ENCODE data around the gene HPD. TPM values are rescaled to one million over a fixed set of nuclear protein-coding genes. Genes with fewer than 3 reads are reported as not detected.

Gene HPD
- total RNA-seq, 1 experiment from 2014 or later: not detected

DNA sequence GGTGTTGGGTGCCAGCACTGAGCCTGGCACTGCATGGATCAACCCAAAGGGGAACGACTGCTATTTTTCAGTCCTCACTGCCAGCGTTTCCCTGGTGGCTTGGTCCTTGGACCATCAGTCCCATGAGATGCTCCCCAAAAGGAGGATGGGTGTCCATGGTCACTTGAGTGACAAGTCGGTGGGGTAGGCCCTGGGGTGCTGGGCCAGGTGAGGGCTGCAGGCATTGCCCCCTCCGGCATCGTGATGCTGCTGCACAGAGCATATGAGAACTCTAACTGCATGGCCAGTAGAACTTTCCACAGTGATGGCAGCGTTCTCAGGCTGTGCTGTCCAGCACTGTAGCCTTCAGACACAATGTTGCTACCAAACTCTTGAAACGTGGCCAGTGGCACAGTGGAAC lies 38.6 kb downstream of the HPD start:
- DNase-seq (ENCODE audit: low spot score): no peak
- Histone ChIP-seq H3K27me3 (replicated peaks; ENCODE audit: insufficient read depth, low read depth, low read length, poor library complexity) (no peaks in the 10 kb centered on the region), H3K27ac (ENCODE audit: low read depth, low read length, poor library complexity, severe bottlenecking) (no peak overlapping the region), H3K9me3 (ENCODE audit: low read depth, low read length, poor library complexity, severe bottlenecking) (no peaks in the 10 kb centered on the region), H3K36me3 (ENCODE audit: insufficient read depth, low read length, poor library complexity, severe bottlenecking) (peaks cover 58% of the 10 kb centered on the region), H3K4me3 (ENCODE audit: low read depth, low read length, poor library complexity, severe bottlenecking) (no peak overlapping the region), H3K4me1 (ENCODE audit: insufficient read depth, low read length, poor library complexity, severe bottlenecking) (no peaks in the 10 kb centered on the region)
- BruUV-seq (replicated peaks): no TSS peak
- POLR2A ChIA-PET (ENCODE audit: low non-redundant PET): no interaction called here
- TF ChIP-seq EZH2 (IDR thresholded peaks at IDR 0.05; ENCODE audit: borderline replicate concordance, low read depth, low read length, poor library complexity, severe bottlenecking) (no peak), CTCF (conservative IDR thresholded peaks at IDR 0.05; ENCODE audit: low read depth, low read length) (no peak)
- intact Hi-C loops (cut with micrococcal nuclease; ENCODE audit: unreplicated experiment): no loop called here
- CTCF ChIA-PET: no interaction called here

DNA sequence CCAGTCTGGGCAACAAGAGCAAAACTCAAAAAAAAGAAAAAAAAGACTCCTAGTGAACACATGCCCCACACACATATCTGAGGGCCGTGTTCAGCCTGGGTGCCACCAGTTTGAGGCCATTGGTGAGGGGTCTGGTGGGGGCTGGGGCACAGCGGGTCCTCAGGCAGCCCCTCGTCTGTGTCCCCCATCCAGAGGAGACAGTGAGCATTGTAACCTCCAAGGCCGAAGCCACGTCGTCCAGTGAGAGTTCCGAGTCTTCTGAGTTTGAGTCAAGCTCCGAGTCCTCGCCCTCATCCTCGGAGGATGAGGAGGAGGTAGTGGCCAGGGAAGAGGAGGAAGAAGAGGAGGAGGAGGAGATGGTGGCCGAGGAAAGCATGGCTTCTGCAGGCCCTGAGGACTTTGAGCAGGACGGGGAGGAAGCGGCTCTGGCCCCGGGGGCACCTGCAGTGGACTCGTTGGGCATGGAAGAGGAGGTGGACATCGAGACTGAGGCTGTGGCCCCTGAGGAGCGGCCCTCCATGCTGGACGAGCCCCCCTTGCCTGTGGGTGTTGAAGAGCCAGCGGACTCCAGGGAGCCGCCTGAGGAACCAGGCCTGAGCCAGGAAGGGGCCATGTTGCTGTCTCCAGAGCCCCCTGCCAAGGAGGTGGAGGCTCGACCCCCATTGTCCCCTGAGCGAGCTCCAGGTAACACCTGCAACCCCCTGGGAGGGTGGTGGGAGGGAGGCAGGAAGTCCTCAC lies 39.3 kb downstream of the HPD start:
- intact Hi-C loops (cut with micrococcal nuclease; ENCODE audit: unreplicated experiment): no loop called here
- Histone ChIP-seq H3K27ac (ENCODE audit: low read depth, low read length, poor library complexity, severe bottlenecking) (no peak overlapping the region), H3K27me3 (replicated peaks; ENCODE audit: insufficient read depth, low read depth, low read length, poor library complexity) (no peaks in the 10 kb centered on the region), H3K36me3 (ENCODE audit: insufficient read depth, low read length, poor library complexity, severe bottlenecking) (peaks cover 63% of the 10 kb centered on the region), H3K4me3 (ENCODE audit: low read depth, low read length, poor library complexity, severe bottlenecking) (no peak overlapping the region), H3K9me3 (ENCODE audit: low read depth, low read length, poor library complexity, severe bottlenecking) (no peaks in the 10 kb centered on the region), H3K4me1 (ENCODE audit: insufficient read depth, low read length, poor library complexity, severe bottlenecking) (no peaks in the 10 kb centered on the region)
- TF ChIP-seq CTCF (conservative IDR thresholded peaks at IDR 0.05; ENCODE audit: low read depth, low read length): no peak
- no peak for TF ChIP-seq EZH2 (IDR thresholded peaks at IDR 0.05; ENCODE audit: borderline replicate concordance, low read depth, low read length, poor library complexity, severe bottlenecking)
- BruUV-seq (replicated peaks): no TSS peak
- ChIA-PET CTCF (no interaction called here), POLR2A (ENCODE audit: low non-redundant PET) (no interaction called here)
- DNase-seq (ENCODE audit: low spot score): no peak

- Histone ChIP-seq H3K36me3 (ENCODE audit: insufficient read depth, low read length, poor library complexity, severe bottlenecking) (peaks cover 63% of the 10 kb centered on the region), H3K27me3 (replicated peaks; ENCODE audit: insufficient read depth, low read depth, low read length, poor library complexity) (no peaks in the 10 kb centered on the region), H3K27ac (ENCODE audit: low read depth, low read length, poor library complexity, severe bottlenecking) (no peak overlapping the region), H3K4me3 (ENCODE audit: low read depth, low read length, poor library complexity, severe bottlenecking) (no peak overlapping the region), H3K4me1 (ENCODE audit: insufficient read depth, low read length, poor library complexity, severe bottlenecking) (peaks cover 6% of the 10 kb centered on the region), H3K9me3 (ENCODE audit: low read depth, low read length, poor library complexity, severe bottlenecking) (no peaks in the 10 kb centered on the region)
- intact Hi-C loops (cut with micrococcal nuclease; ENCODE audit: unreplicated experiment): no loop called here
- TF ChIP-seq EZH2 (IDR thresholded peaks at IDR 0.05; ENCODE audit: borderline replicate concordance, low read depth, low read length, poor library complexity, severe bottlenecking) (no peak), CTCF (conservative IDR thresholded peaks at IDR 0.05; ENCODE audit: low read depth, low read length) (no peak)
- ChIA-PET POLR2A (ENCODE audit: low non-redundant PET) (no interaction called here), CTCF (no interaction called here)
- no peak for DNase-seq (ENCODE audit: low spot score)
- BruUV-seq (replicated peaks): no TSS peak
Observed at GRCh38 chr12:121817648-121818043, 41.0 kb downstream of the HPD start.
